H9 (cell line): ENCODE data around the gene LTA4H. TPM values are rescaled to one million over a fixed set of nuclear protein-coding genes. Genes with fewer than 3 reads are reported as not detected.

Experiments used
- DNase-seq: peaks from one replicate; pipeline ENCODE4 v3.0.0-alpha.2; 2017
- H2AFZ ChIP-seq: one replicate; pipeline ENCODE4 v1.6.1; 2013; ENCODE audit warnings: mild to moderate bottlenecking, low read length, control low read depth, moderate library complexity
- H2AK5ac ChIP-seq: 2 replicates; pipeline ENCODE4 v1.6.1; 2013; ENCODE audit warnings: low read length, control low read depth, mixed read lengths; ENCODE audit not compliant: insufficient read length
- H2BK120ac ChIP-seq: one replicate; pipeline ENCODE4 v1.6.1; 2013; ENCODE audit warnings: low read depth, mild to moderate bottlenecking, low read length, control low read depth, inconsistent platforms; ENCODE audit not compliant: poor library complexity, severe bottlenecking
- H2BK12ac ChIP-seq: 2 replicates; pipeline ENCODE4 v1.6.1; 2013; ENCODE audit warnings: low read length, control low read depth, mixed read lengths, low read depth; ENCODE audit not compliant: insufficient read length
- H2BK15ac ChIP-seq: 2 replicates; pipeline ENCODE4 v1.6.1; 2013; ENCODE audit warnings: low read depth, low read length, control low read depth
- H2BK20ac ChIP-seq: one replicate; pipeline ENCODE4 v1.6.1; 2013; ENCODE audit warnings: low read depth, mild to moderate bottlenecking, low read length, control low read depth, inconsistent platforms; ENCODE audit not compliant: poor library complexity, severe bottlenecking
- H2BK5ac ChIP-seq: 2 replicates; pipeline ENCODE4 v1.6.1; 2013; ENCODE audit warnings: low read length, control low read depth, mixed read lengths; ENCODE audit not compliant: insufficient read length
- H3K14ac ChIP-seq: 2 replicates; pipeline ENCODE4 v1.6.1; 2013; ENCODE audit warnings: low read length, control low read depth; ENCODE audit not compliant: insufficient read depth
- H3K18ac ChIP-seq: 2 replicates; pipeline ENCODE4 v1.6.1; 2013; ENCODE audit warnings: low read depth, mild to moderate bottlenecking, mixed read lengths, low read length, control low read depth; ENCODE audit not compliant: insufficient read length
- H3K23ac ChIP-seq: 2 replicates; pipeline ENCODE4 v1.6.1; 2013; ENCODE audit warnings: low read length, control low read depth, mixed read lengths, low read depth; ENCODE audit not compliant: insufficient read length
- H3K23me2 ChIP-seq: 2 replicates; pipeline ENCODE4 v1.6.1; 2013; ENCODE audit warnings: low read depth, mild to moderate bottlenecking, mixed read lengths, low read length, control low read depth; ENCODE audit not compliant: insufficient read length, poor library complexity, severe bottlenecking
- H3K27ac ChIP-seq: 2 replicates; pipeline ENCODE4 v1.5.1; 2013; ENCODE audit warnings: low read length, control low read depth, mixed read lengths, low read depth; ENCODE audit not compliant: insufficient read length
- H3K27me3 ChIP-seq: 2 replicates; pipeline ENCODE4 v1.6.1; 2013; ENCODE audit warnings: low read length, control low read depth, inconsistent platforms; ENCODE audit not compliant: insufficient read depth
- H3K4ac ChIP-seq: 2 replicates; pipeline ENCODE4 v1.6.1; 2013; ENCODE audit warnings: low read depth, mild to moderate bottlenecking, control low read depth, inconsistent platforms, low read length, moderate library complexity
- H3K4me1 ChIP-seq: 2 replicates; pipeline ENCODE4 v1.6.1; 2013; ENCODE audit warnings: low read length, control low read depth, inconsistent platforms; ENCODE audit not compliant: insufficient read depth
- H3K4me2 ChIP-seq: 2 replicates; pipeline ENCODE4 v1.6.1; 2013; ENCODE audit warnings: low read length, control low read depth, mixed read lengths; ENCODE audit not compliant: insufficient read length, insufficient read depth
- H3K56ac ChIP-seq: 2 replicates; pipeline ENCODE4 v1.6.1; 2013; ENCODE audit warnings: low read depth, mild to moderate bottlenecking, mixed read lengths, low read length, control low read depth; ENCODE audit not compliant: insufficient read length
- H3K79me1 ChIP-seq: 2 replicates; pipeline ENCODE4 v1.6.1; 2013; ENCODE audit warnings: low read depth, mild to moderate bottlenecking, moderate library complexity, low read length, control low read depth, inconsistent platforms; ENCODE audit not compliant: insufficient read depth, poor library complexity, severe bottlenecking
- H3K79me2 ChIP-seq: 2 replicates; pipeline ENCODE4 v1.6.1; 2013; ENCODE audit warnings: low read length, control low read depth, inconsistent platforms; ENCODE audit not compliant: insufficient read depth
- H3K9ac ChIP-seq: 2 replicates; pipeline ENCODE4 v1.6.1; 2013; ENCODE audit warnings: low read length, control low read depth, mixed read lengths; ENCODE audit not compliant: insufficient read length; ENCODE audit errors: extremely low read depth
- H3K9me3 ChIP-seq: one replicate; pipeline ENCODE4 v1.6.1; 2013; ENCODE audit warnings: low read depth, low read length, inconsistent platforms; ENCODE audit not compliant: control insufficient read depth
- H3T11ph ChIP-seq: one replicate; pipeline ENCODE4 v1.6.1; 2013; ENCODE audit warnings: mild to moderate bottlenecking, low read length, control low read depth, inconsistent platforms
- H4K20me1 ChIP-seq: one replicate; pipeline ENCODE4 v1.6.1; 2013; ENCODE audit not compliant: control insufficient read depth, insufficient read length, insufficient read depth
- H4K5ac ChIP-seq: 2 replicates; pipeline ENCODE4 v1.6.1; 2013; ENCODE audit warnings: low read depth, mild to moderate bottlenecking, mixed read lengths, low read length, control low read depth; ENCODE audit not compliant: insufficient read length
- H4K8ac ChIP-seq: replicated peaks from 2 replicates; pipeline ENCODE4 v1.6.1; 2013; ENCODE audit warnings: low read length, control low read depth, mixed read lengths, low read depth; ENCODE audit not compliant: insufficient read length
- H4K91ac ChIP-seq: 2 replicates; pipeline ENCODE4 v1.6.1; 2013; ENCODE audit warnings: low read depth, mild to moderate bottlenecking, moderate library complexity, mixed read lengths, low read length, control low read depth; ENCODE audit not compliant: insufficient read length
- H3K27ac Mint-ChIP-seq, 3 experiments: 2 replicates in 2 of 3; 3 replicates in 1 of 3; pipeline ENCODE4 v1.8.0; 2020 to 2021; ENCODE audit warnings: mixed read lengths in 3 of 3, mild to moderate bottlenecking in 1 of 3, moderate library complexity in 1 of 3
- H3K27me3 Mint-ChIP-seq: 2 replicates; pipeline ENCODE4 v1.8.0; 2021; ENCODE audit warnings: low read depth, mild to moderate bottlenecking, moderate library complexity, mixed read lengths
- H3K36me3 Mint-ChIP-seq, 3 experiments: 2 replicates in 2 of 3; 3 replicates in 1 of 3; pipeline ENCODE4 v1.8.0; 2020 to 2021; ENCODE audit warnings: low read depth in 3 of 3, mixed read lengths in 3 of 3; ENCODE audit not compliant: insufficient read depth in 1 of 3
- H3K4me1 Mint-ChIP-seq, 2 experiments: 2 replicates each; pipeline ENCODE4 v1.8.0; 2020; ENCODE audit warnings: mixed read lengths in 2 of 2
- H3K4me3 Mint-ChIP-seq, 2 experiments: 2 replicates in 1 of 2; 3 replicates in 1 of 2; pipeline ENCODE4 v1.8.0; 2020 to 2021; ENCODE audit warnings: mild to moderate bottlenecking in 2 of 2, mixed read lengths in 2 of 2, moderate library complexity in 1 of 2
- H3K9me3 Mint-ChIP-seq, 2 experiments: 2 replicates in 1 of 2; 3 replicates in 1 of 2; pipeline ENCODE4 v1.8.0; 2020; ENCODE audit warnings: mild to moderate bottlenecking in 2 of 2, mixed read lengths in 2 of 2, moderate library complexity in 1 of 2
- WGBS: extraction: QIAGEN DNeasy Blood & Tissue Kit; methylation state at CpG from one replicate; pipeline ENCODE4 v1.1.7; 2013; ENCODE audit warnings: missing lambda C conversion rate, low lambda C conversion rate, mixed read lengths; ENCODE audit not compliant: insufficient read length; ENCODE audit errors: extremely low coverage; 5-methylcytosine and 5-hydroxymethylcytosine counted together
- total RNA-seq: library from RNA; stranded (reverse); gene quantifications from 2 replicates; pipeline ENCODE4 v1.2.1, GENCODE V29; 2021
- TF ChIP-seq, protein P1 (sequence below): fragments of 200-600 bp; sonication (generic); conservative IDR thresholded peaks from 3 replicates; pipeline ENCODE4 v1.8.0; 2021; ENCODE audit warnings: antibody characterized with exemption, mild to moderate bottlenecking

Gene LTA4H
- total RNA-seq, 1 experiment from 2014 or later = 144 TPM

DNA sequence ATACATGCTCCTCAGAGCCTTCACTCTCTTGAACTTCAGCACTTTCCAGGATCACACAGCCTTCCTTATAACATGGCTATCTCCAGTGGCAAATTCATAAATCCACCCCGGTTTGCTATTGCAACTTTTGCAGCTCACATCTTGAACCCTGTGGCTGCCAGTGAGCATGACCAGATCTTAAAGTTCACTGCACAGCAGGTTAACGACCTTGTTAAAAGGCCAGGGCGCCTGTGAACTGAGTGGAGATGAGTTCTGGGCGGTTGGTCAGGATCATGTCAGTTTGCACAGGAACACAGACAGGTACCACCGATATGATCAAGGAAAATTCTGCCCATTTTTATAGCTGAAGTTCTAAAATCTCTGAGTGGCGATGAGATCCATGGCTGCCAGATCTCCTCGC, 24.7 kb upstream of the LTA4H start:
- Histone ChIP-seq H3K4me2 (no peak overlapping the region), H3K79me1 (no peaks in the 10 kb centered on the region), H3K18ac (no peak overlapping the region), H3K14ac (no peak overlapping the region), H2AFZ (no peak overlapping the region), H2BK15ac (no peak overlapping the region), H3T11ph (no peak overlapping the region), H4K91ac (no peak overlapping the region), H3K23ac (no peak overlapping the region), H2BK20ac (no peak overlapping the region), H3K23me2 (no peaks in the 10 kb centered on the region), H3K9me3 (peaks cover 4% of the 10 kb centered on the region), H2BK120ac (no peak overlapping the region), H3K4me1 (no peaks in the 10 kb centered on the region; the same call in 1 of the 2 replicates), H3K27me3 (no peaks in the 10 kb centered on the region), H3K9ac (no peak overlapping the region), H3K27ac (no peak overlapping the region), H4K5ac (no peak overlapping the region), H2BK12ac (no peak overlapping the region), H2BK5ac (no peak overlapping the region), H3K4ac (no peak overlapping the region), H3K56ac (no peak overlapping the region), H4K8ac (no peak overlapping the region), H4K20me1 (no peaks in the 10 kb centered on the region), H2AK5ac (no peak overlapping the region), H3K79me2 (no peaks in the 10 kb centered on the region)
- no peak for DNase-seq
- H3K9me3 Mint-ChIP-seq = no peaks in the 10 kb centered on the region
- H3K4me1 Mint-ChIP-seq = peaks cover 12 to 14% of the 10 kb centered on the region in 2 experiments
- 0 out of 2 replicates have a peak, but pooled peaks cover 2% of the 10 kb centered on the region for H3K27me3 Mint-ChIP-seq
- WGBS = no CpG with 5 or more reads among the region's 7 CpGs
- H3K36me3 Mint-ChIP-seq = no peaks in the 10 kb centered on the region; a peak in 2 of 7 replicates
- no peak overlapping the region for H3K27ac Mint-ChIP-seq
- TF ChIP-seq, protein P1, sequence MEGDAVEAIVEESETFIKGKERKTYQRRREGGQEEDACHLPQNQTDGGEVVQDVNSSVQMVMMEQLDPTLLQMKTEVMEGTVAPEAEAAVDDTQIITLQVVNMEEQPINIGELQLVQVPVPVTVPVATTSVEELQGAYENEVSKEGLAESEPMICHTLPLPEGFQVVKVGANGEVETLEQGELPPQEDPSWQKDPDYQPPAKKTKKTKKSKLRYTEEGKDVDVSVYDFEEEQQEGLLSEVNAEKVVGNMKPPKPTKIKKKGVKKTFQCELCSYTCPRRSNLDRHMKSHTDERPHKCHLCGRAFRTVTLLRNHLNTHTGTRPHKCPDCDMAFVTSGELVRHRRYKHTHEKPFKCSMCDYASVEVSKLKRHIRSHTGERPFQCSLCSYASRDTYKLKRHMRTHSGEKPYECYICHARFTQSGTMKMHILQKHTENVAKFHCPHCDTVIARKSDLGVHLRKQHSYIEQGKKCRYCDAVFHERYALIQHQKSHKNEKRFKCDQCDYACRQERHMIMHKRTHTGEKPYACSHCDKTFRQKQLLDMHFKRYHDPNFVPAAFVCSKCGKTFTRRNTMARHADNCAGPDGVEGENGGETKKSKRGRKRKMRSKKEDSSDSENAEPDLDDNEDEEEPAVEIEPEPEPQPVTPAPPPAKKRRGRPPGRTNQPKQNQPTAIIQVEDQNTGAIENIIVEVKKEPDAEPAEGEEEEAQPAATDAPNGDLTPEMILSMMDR = no peak
- no peak overlapping the region for H3K4me3 Mint-ChIP-seq
